ENCODE data around the gene SYNGR4. TPM values are rescaled to one million over a fixed set of nuclear protein-coding genes. Genes with fewer than 3 reads are reported as not detected.

Gene SYNGR4
- total RNA-seq, 6 donors from 2014 or later: not detected

DNA sequence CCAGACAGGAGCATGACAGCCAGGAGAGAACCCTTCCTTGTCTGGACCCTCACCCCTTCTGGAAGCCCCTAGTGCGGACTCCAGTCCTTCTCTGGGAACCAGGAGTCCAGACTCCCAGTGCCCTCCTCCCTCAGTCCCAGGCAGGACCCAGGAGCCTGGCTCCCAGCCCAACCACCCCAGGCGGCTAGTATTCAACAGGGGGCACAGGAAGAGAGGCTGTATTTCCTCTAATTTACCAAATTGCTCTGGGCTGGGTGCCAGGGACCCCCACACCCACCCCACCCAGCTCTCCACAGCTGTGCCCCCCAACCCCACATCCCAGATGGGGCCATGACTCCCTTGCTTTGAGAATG lies 32.6 kb downstream of the SYNGR4 start:
- 56% methylated on average over 2 of the region's 2 CpGs; no CpG with 5 or more reads in 1 of the 2 donors for WGBS, 2 donors
- no peaks in the 10 kb centered on the region for H3K36me3 ChIP-seq
- H3K9me3 ChIP-seq: no peaks in the 10 kb centered on the region
- DNase-seq (no peak), ATAC-seq (ENCODE audit: low FRiP score in 2 of 2) (no peak)
- peaks cover 3 to 53% (median 35%) of the 10 kb centered on the region in 4 donors for H3K27me3 ChIP-seq
- H3K4me3 ChIP-seq: no peak overlapping the region
- TF ChIP-seq EP300 (IDR thresholded peaks at IDR 0.05) (no peak), POLR2AphosphoS5 (IDR thresholded peaks at IDR 0.05) (no peak), CTCF (IDR thresholded peaks at IDR 0.05) (no peak), POLR2A (IDR thresholded peaks at IDR 0.05) (no peak)
- H3K4me1 ChIP-seq: peaks cover 22 to 34% (median 30%) of the 10 kb centered on the region in 4 donors
- H3K27ac ChIP-seq: no peak overlapping the region

- ATAC-seq (ENCODE audit: low FRiP score in 2 of 2): no peak
- WGBS, 2 donors: 38 to 40% methylated on average over 22 of the region's 22 CpGs
- Histone ChIP-seq H3K27me3 (peaks cover 3 to 53% (median 35%) of the 10 kb centered on the region in 4 donors), H3K36me3 (no peaks in the 10 kb centered on the region), H3K4me1 (peaks cover 22 to 33% (median 30%) of the 10 kb centered on the region in 4 donors), H3K4me3 (peak overlapping the region in 3 of 4 donors; percentile 41 to 50 (median 46)), H3K27ac (no peak overlapping the region), H3K9me3 (no peaks in the 10 kb centered on the region)
- no peak for DNase-seq
- no peak for TF ChIP-seq POLR2AphosphoS5 (IDR thresholded peaks at IDR 0.05)
- TF ChIP-seq CTCF (IDR thresholded peaks at IDR 0.05): no peak
- no peak for TF ChIP-seq POLR2A (IDR thresholded peaks at IDR 0.05)
- TF ChIP-seq EP300 (IDR thresholded peaks at IDR 0.05): no peak
Measured at GRCh38 chr19:48397263-48398101, 33.3 kb downstream of the SYNGR4 start.

DNA sequence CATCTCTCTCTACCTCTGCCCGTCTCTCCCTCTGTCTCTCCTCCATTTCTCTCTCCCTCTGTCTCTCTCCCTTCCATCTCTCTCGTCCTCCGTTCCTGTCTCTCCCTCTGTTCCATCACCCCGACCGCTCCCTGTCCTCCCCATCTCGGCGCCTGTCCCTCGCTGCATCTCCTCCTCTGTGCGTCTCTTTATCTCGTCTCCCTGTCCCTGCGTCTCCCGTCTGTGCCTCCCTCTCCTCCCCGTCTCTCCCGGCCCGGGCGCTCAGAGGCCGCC lies 33.9 kb downstream of the SYNGR4 start:
- no peak for ATAC-seq (ENCODE audit: low FRiP score in 2 of 2)
- 2 to 5% methylated on average over 12 to 17 of the region's 17 CpGs for WGBS, 2 donors
- no peaks in the 10 kb centered on the region for H3K9me3 ChIP-seq
- H3K4me1 ChIP-seq: peaks cover 22 to 33% (median 30%) of the 10 kb centered on the region in 4 donors
- peak overlapping the region in 3 of 4 donors; percentile 41 to 50 (median 46) for H3K4me3 ChIP-seq
- H3K36me3 ChIP-seq: no peaks in the 10 kb centered on the region
- H3K27ac ChIP-seq: peak overlapping the region in 1 of 4 donors; percentile 51
- DNase-seq: no peak
- H3K27me3 ChIP-seq: peaks cover 3 to 47% (median 33%) of the 10 kb centered on the region in 4 donors
- TF ChIP-seq EP300 (IDR thresholded peaks at IDR 0.05): no peak
- no peak for TF ChIP-seq POLR2AphosphoS5 (IDR thresholded peaks at IDR 0.05)
- no peak for TF ChIP-seq CTCF (IDR thresholded peaks at IDR 0.05)
- no peak for TF ChIP-seq POLR2A (IDR thresholded peaks at IDR 0.05)

GRCh38 chr19:48398375-48399235 lies 34.4 kb downstream of the SYNGR4 start:
- peak overlapping the region in 3 of 4 donors; percentile 41 to 50 (median 46) for H3K4me3 ChIP-seq
- WGBS, 2 donors: 16 to 18% methylated on average over 26 to 31 of the region's 104 CpGs
- peaks cover 0 to 42% (median 30%) of the 10 kb centered on the region in 4 donors for H3K27me3 ChIP-seq
- peak overlapping the region in 2 of 4 donors; percentile 14 to 51 for H3K27ac ChIP-seq
- peaks cover 20 to 30% (median 26%) of the 10 kb centered on the region in 4 donors for H3K4me1 ChIP-seq
- ATAC-seq (ENCODE audit: low FRiP score in 2 of 2): peak; percentile 67 to 88
- peak; percentile 74 to 97 for DNase-seq
- H3K9me3 ChIP-seq: no peaks in the 10 kb centered on the region
- H3K36me3 ChIP-seq: no peaks in the 10 kb centered on the region
- peak in 1 of 4 donors; percentile 52 for TF ChIP-seq POLR2A (IDR thresholded peaks at IDR 0.05)
- no peak for TF ChIP-seq CTCF (IDR thresholded peaks at IDR 0.05)

All from upper lobe of left lung (tissue), 6 donors.